ENCODE data around the gene RHBDL1.

Gene RHBDL1

GRCh38 chr16:683396-684070 is 8.1 kb downstream of the RHBDL1 start:
- Histone ChIP-seq H3K9me2 (replicated peaks; ENCODE audit: low read depth, low read length) (no peaks in the 10 kb centered on the region), H3K9ac (ENCODE audit: low read depth, low read length, poor library complexity, severe bottlenecking) (no peak overlapping the region), H3F3A (ENCODE audit: low read depth) (no peaks in the 10 kb centered on the region), H3K4me1 (ENCODE audit: insufficient read depth, low read length, poor library complexity, severe bottlenecking) (peaks cover 4% of the 10 kb centered on the region), H3K4me3 (ENCODE audit: low read length, poor library complexity, severe bottlenecking) (no peak overlapping the region), H3K36me3 (ENCODE audit: insufficient read depth, low read length) (no peaks in the 10 kb centered on the region), H3K27me3 (ENCODE audit: insufficient read depth, low read length, poor library complexity, severe bottlenecking) (no peaks in the 10 kb centered on the region), H3K4me2 (ENCODE audit: low read depth, low read length, poor library complexity, severe bottlenecking) (no peak overlapping the region), H2AFZ (ENCODE audit: low read length) (no peak overlapping the region), H4K20me1 (ENCODE audit: insufficient read depth, low read length, poor library complexity, severe bottlenecking) (peaks cover 2% of the 10 kb centered on the region), H3K9me3 (ENCODE audit: insufficient read depth, low read depth, low read length) (no peaks in the 10 kb centered on the region), H3K79me2 (ENCODE audit: insufficient read depth, low read length) (peaks cover 16% of the 10 kb centered on the region; the same call in 1 of the 2 replicates)
- no peak for TF ChIP-seq CTCF (conservative IDR thresholded peaks at IDR 0.05; ENCODE audit: low read length)

GRCh38 chr16:684071-684794 is 8.8 kb downstream of the RHBDL1 start, which contains the start of gene JMJD8:
JMJD8 (minus strand) TSS chr16:684334; CDS start chr16:684319, 15 bp downstream.
- H3K9ac ChIP-seq (ENCODE audit: low read depth, low read length, poor library complexity, severe bottlenecking): no peak within 1 kb of the TSS
- H3K36me3 ChIP-seq (ENCODE audit: insufficient read depth, low read length): no peaks in the 10 kb centered on the region
- H3K4me1 ChIP-seq (ENCODE audit: insufficient read depth, low read length, poor library complexity, severe bottlenecking): peaks cover 6% of the 10 kb centered on the region
- H3K27me3 ChIP-seq (ENCODE audit: insufficient read depth, low read length, poor library complexity, severe bottlenecking): no peaks in the 10 kb centered on the region
- H2AFZ ChIP-seq (ENCODE audit: low read length): no peak within 1 kb of the TSS
- H3K4me2 ChIP-seq (ENCODE audit: low read depth, low read length, poor library complexity, severe bottlenecking): no peak within 1 kb of the TSS
- H3K9me3 ChIP-seq (ENCODE audit: insufficient read depth, low read depth, low read length): no peaks in the 10 kb centered on the region
- H4K20me1 ChIP-seq (ENCODE audit: insufficient read depth, low read length, poor library complexity, severe bottlenecking): peaks cover 2% of the 10 kb centered on the region
- H3K79me2 ChIP-seq (ENCODE audit: insufficient read depth, low read length): peaks cover 17% of the 10 kb centered on the region; the same call in 1 of the 2 replicates
- no peaks in the 10 kb centered on the region for H3K9me2 ChIP-seq (replicated peaks; ENCODE audit: low read depth, low read length)
- TF ChIP-seq EZH2phosphoT487 (IDR thresholded peaks at IDR 0.05; ENCODE audit: borderline replicate concordance): no peak
- TF ChIP-seq CTCF (conservative IDR thresholded peaks at IDR 0.05; ENCODE audit: low read length): no peak
- no peak within 1 kb of the TSS for H3K4me3 ChIP-seq (ENCODE audit: low read length, poor library complexity, severe bottlenecking)
- no peaks in the 10 kb centered on the region for H3F3A ChIP-seq (ENCODE audit: low read depth)

GRCh38 chr16:684961-685696 is 9.7 kb downstream of the RHBDL1 start:
- H3K4me2 ChIP-seq (ENCODE audit: low read depth, low read length, poor library complexity, severe bottlenecking): no peak overlapping the region
- peaks cover 9% of the 10 kb centered on the region for H3K4me1 ChIP-seq (ENCODE audit: insufficient read depth, low read length, poor library complexity, severe bottlenecking)
- no peaks in the 10 kb centered on the region for H3K9me2 ChIP-seq (replicated peaks; ENCODE audit: low read depth, low read length)
- no peaks in the 10 kb centered on the region for H3F3A ChIP-seq (ENCODE audit: low read depth)
- no peak overlapping the region for H2AFZ ChIP-seq (ENCODE audit: low read length)
- H3K79me2 ChIP-seq (ENCODE audit: insufficient read depth, low read length): peaks cover 23% of the 10 kb centered on the region
- no peak for TF ChIP-seq EZH2phosphoT487 (IDR thresholded peaks at IDR 0.05; ENCODE audit: borderline replicate concordance)
- no peak for TF ChIP-seq CTCF (conservative IDR thresholded peaks at IDR 0.05; ENCODE audit: low read length)
- H3K9me3 ChIP-seq (ENCODE audit: insufficient read depth, low read depth, low read length): no peaks in the 10 kb centered on the region
- H4K20me1 ChIP-seq (ENCODE audit: insufficient read depth, low read length, poor library complexity, severe bottlenecking): peaks cover 2% of the 10 kb centered on the region
- no peaks in the 10 kb centered on the region for H3K27me3 ChIP-seq (ENCODE audit: insufficient read depth, low read length, poor library complexity, severe bottlenecking)
- no peaks in the 10 kb centered on the region for H3K36me3 ChIP-seq (ENCODE audit: insufficient read depth, low read length)
- H3K4me3 ChIP-seq (ENCODE audit: low read length, poor library complexity, severe bottlenecking): no peak overlapping the region
- H3K9ac ChIP-seq (ENCODE audit: low read depth, low read length, poor library complexity, severe bottlenecking): no peak overlapping the region
